ENCODE data around the gene LILRA2.

LILRA2 gene

GRCh38 chr19:54535601-54536000, 38.0 kb upstream of the LILRA2 start:
- no peak overlapping the region for H3K4me3 ChIP-seq (ENCODE audit: low read depth, low read length)
- no peak for DNase-seq (ENCODE audit: low read depth)
- TF ChIP-seq CTCF (conservative IDR thresholded peaks at IDR 0.05; ENCODE audit: low read depth, low read length): no peak

GRCh38 chr19:54536956-54537355, 36.6 kb upstream of the LILRA2 start:
- DNase-seq (ENCODE audit: low read depth): no peak
- TF ChIP-seq CTCF (conservative IDR thresholded peaks at IDR 0.05; ENCODE audit: low read depth, low read length): no peak
- no peak overlapping the region for H3K4me3 ChIP-seq (ENCODE audit: low read depth, low read length)

DNA sequence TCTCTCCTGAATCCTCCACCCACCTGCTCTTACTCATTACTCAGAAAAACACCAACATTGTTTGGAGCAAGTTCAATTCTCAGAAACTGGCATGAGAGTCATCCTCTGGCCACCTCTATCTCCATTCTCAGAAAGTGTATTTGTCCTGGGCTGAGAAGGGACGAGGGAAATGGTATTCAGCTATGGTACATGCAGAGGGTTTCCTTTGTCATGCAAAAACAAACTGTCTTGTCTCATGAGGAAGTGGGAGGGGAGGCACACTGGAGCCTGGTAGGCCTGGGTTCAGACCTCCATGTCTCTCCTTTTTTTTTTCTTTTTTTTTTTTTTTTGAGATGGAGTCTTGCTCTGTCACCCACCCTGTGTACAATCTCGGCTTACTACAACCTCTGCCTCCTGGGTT, 31.9 kb upstream of the LILRA2 start:
- no peak overlapping the region for H3K4me3 ChIP-seq (ENCODE audit: low read depth, low read length)
- no peak for TF ChIP-seq CTCF (conservative IDR thresholded peaks at IDR 0.05; ENCODE audit: low read depth, low read length)
- DNase-seq (ENCODE audit: low read depth): no peak

GRCh38 chr19:54548806-54549205, 24.8 kb upstream of the LILRA2 start:
- no peak for TF ChIP-seq CTCF (conservative IDR thresholded peaks at IDR 0.05; ENCODE audit: low read depth, low read length)
- H3K4me3 ChIP-seq (ENCODE audit: low read depth, low read length): no peak overlapping the region
- DNase-seq (ENCODE audit: low read depth): no peak

DNA sequence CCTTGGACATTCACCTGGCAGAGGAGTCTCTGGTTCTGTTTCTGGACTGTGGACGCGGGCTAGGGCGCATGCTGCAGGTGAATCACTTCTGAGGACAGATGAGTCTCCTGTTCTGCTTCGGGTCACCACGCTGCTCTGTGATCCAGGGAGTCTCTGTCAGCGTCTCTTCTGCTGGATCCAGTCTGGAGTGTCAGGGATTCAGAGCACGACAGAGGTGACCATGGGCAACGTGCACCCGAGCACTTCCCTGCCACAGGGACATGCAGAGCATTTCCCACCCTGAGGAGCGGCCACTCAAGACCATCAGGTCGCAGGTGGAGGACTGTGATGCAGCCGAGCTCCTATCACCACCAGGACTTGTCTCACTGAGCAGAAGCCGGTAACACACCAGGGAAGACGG, 24.4 kb upstream of the LILRA2 start:
- TF ChIP-seq CTCF (conservative IDR thresholded peaks at IDR 0.05; ENCODE audit: low read depth, low read length): no peak
- no peak overlapping the region for H3K4me3 ChIP-seq (ENCODE audit: low read depth, low read length)
- no peak for DNase-seq (ENCODE audit: low read depth)

DNA sequence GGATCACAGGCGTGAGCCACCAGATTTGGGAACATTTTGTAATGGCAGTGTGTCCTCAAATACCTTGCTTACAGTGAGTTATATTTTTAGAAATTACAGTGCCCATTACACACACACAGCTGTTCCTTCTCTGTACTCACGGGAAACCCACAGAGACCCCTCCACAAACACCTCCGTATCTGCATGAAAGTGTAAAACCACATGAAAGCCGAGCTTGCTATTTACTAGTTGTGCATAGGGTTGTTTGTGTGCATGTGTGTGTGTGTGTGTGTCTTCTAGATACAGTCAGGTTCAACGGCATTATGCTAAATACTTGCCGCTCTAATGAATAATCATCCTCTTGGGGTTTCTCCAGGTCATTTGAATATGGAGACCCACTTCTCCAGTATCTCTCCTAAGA, 22.3 kb upstream of the LILRA2 start:
- TF ChIP-seq CTCF (conservative IDR thresholded peaks at IDR 0.05; ENCODE audit: low read depth, low read length): no peak
- no peak overlapping the region for H3K4me3 ChIP-seq (ENCODE audit: low read depth, low read length)
- no peak for DNase-seq (ENCODE audit: low read depth)

GRCh38 chr19:54551950-54552912, 21.4 kb upstream of the LILRA2 start:
- no peak for DNase-seq (ENCODE audit: low read depth)
- no peak for TF ChIP-seq CTCF (conservative IDR thresholded peaks at IDR 0.05; ENCODE audit: low read depth, low read length)
- no peak overlapping the region for H3K4me3 ChIP-seq (ENCODE audit: low read depth, low read length)
